ENCODE results near the gene CCDC93.

The CCDC93 gene

GRCh38 chr2:117917223-117917917 lies 96.5 kb downstream of the CCDC93 start:
- DNase-seq (ENCODE audit: low read depth in 3 of 3): no peak

DNA sequence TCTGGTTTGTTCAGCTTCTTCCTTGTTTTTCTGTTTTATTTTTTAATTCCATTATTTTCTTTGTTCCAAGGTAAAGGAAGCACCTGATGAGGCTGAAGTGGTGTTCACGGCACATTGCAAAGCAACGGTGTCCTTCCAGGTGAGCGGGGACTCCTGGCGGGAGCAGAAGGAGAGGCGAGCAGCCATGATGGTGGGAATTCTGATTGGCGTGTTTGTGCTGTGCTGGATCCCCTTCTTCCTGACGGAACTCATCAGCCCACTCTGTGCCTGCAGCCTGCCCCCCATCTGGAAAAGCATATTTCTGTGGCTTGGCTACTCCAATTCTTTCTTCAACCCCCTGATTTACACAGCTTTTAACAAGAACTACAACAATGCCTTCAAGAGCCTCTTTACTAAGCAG lies 110.9 kb downstream of the CCDC93 start:
- no peak for DNase-seq (ENCODE audit: low read depth in 3 of 3)

GRCh38 chr2:117888897-117889296 lies 125.0 kb downstream of the CCDC93 start:
- no peak for DNase-seq (ENCODE audit: low read depth in 3 of 3)

- no peak for DNase-seq (ENCODE audit: low read depth in 3 of 3)
Measured at GRCh38 chr2:117885308-117885707, 128.6 kb downstream of the CCDC93 start.

GRCh38 chr2:117879003-117879402 lies 134.9 kb downstream of the CCDC93 start:
- no peak for DNase-seq (ENCODE audit: low read depth in 3 of 3)

- no peak for DNase-seq (ENCODE audit: low read depth in 3 of 3)
Measured at GRCh38 chr2:117875786-117876185, 138.1 kb downstream of the CCDC93 start.
